Measurements from ENCODE around the gene OR13C3. TPM values are rescaled to one million over a fixed set of nuclear protein-coding genes. Genes with fewer than 3 reads are reported as not detected.
"Not testable (repeated sequence)": the region's sequence is repeated elsewhere in the genome, so short reads cannot be mapped to it uniquely, and the experiment has no call there.

OR13C3 gene
- total RNA-seq = not detected

DNA sequence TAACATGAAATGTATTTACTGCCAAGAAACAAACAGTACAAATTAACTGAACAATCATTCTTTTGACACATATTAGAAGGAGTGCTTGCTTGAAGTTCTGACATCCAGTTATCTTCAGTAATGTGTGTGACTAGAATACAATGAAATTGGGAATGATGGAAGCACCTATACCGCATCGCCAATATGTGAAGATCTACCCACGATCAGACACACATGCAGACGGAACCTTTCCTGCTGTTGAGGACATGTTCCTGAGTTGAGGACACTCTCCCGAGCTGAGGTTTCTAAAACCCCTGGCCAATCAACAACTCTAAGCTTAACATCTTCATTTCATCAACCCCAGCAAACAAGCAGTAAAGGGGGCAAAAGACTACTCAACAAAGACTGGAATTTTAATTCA is at the start of gene OR13C3:
OR13C3 (minus strand) TSS at position 101 of the 400 bp plus-strand sequence. CDS start 133 bp downstream, outside the sequence.
- no peak for DNase-seq

DNA sequence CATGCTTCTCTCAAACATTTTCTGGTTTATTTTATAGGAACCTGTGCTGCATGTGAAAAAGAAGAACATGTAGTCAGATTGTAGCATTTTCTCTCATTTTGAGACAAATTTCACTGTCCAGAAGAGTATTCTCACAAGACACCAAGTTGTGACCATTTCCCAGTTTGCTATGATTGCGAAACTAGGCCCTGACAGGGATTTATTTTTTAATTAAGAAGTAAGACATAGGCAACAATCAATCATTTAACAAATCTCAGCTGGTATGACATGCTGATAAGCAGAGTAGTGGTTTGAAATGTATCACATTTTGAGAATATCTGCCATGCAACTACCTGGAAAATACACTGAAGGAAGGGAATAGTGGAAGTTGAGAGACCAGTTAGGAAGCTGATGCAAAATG is 43.9 kb upstream of the OR13C3 start:
- no peak for DNase-seq

DNA sequence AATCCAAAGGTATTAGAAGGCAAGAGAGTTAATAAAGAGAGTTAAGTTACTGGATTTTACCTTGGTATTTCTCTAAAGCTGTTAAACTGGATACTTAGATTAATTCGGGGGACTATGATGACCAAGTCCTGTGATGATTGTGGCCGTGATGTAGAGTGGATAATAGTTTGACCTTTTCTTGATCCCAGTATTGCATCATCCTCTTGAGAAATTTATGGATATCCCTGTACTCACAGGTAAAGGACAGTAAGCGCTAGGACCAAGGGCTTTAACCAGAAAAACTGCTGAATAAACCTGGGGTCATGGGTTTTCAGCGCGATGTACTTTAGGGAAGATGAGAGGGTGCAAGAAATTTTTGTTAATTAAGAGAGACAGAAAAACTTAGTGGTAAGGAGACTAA is 40.6 kb upstream of the OR13C3 start:
- no peak for DNase-seq

DNA sequence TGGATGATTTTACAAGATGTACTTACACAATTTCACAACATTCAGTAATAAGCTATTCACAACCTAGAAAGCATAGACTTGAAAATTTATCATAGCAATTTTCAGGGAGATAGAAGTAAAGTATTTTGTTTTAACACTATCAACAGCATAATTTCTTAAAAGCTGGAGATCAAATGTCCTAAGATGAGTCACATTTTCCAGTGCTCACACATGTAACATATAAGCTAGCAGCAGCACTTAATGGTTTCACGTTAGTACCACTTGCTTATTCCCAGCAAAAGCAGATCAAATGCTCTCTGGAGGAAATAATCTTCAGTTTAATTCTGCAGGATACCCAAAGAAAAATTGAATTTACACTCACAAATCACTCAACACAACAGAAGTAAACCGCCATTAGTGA is 38.8 kb upstream of the OR13C3 start:
- no peak for DNase-seq

DNA sequence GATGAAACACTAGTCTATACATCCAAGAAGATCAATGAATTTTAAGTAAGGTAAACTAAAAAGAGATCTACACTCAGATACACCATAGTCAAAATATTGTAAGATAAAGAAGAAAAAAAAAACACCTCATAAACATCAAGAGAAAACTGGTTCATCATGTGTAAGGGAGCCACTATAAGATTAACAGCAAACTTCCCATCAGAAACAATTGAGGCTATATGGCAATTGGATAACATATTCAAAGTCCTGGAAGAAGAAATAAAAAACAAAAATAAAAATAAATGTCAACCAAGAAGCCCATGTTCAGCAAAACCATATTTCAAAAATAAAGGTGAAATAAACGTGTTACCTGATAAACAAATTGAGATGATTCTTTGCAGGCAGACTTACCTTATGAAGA is 36.0 kb upstream of the OR13C3 start:
- DNase-seq = no peak

DNA sequence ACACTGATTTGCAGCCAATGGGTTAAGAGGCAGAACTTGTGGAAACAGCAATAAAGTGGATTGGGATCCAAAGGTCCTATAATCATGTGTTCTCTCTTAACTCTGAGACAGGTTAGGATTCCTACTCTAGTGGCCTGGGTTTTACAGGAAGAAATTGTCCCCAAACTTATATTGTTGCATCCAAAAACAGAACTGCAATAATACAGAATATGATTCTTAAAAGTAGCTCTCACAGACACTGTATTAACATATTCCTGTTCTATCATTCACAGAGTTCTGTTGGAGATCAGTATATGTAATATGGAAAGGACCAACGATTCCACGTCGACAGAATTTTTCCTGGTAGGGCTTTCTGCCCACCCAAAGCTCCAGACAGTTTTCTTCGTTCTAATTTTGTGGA is 32.2 kb upstream of the OR13C3 start, which contains the start of gene OR13C8:
OR13C8 (plus strand) TSS at position 301 of the 400 bp plus-strand sequence; CDS start at position 301, 0 bp downstream.
- DNase-seq = no peak

DNA sequence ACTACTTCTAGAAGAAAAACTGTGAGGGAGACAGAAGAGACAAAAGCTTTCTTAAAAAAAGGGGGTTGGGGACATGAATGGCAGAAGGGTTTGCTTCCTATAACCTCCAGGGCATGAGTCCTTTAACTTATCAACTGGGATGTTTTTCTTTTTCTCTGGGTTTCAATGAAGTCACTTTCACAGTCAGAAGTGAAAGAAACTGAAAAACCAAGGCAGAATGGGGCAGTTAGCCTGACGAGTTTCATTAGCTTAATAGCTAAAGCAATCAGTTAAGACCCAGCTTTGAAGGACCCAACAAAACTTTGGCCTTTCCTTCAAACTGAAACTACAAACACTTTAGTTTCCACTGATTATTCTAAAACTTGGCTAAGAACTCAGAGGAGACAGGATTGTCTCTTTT is 27.7 kb upstream of the OR13C3 start:
- no peak for DNase-seq

DNA sequence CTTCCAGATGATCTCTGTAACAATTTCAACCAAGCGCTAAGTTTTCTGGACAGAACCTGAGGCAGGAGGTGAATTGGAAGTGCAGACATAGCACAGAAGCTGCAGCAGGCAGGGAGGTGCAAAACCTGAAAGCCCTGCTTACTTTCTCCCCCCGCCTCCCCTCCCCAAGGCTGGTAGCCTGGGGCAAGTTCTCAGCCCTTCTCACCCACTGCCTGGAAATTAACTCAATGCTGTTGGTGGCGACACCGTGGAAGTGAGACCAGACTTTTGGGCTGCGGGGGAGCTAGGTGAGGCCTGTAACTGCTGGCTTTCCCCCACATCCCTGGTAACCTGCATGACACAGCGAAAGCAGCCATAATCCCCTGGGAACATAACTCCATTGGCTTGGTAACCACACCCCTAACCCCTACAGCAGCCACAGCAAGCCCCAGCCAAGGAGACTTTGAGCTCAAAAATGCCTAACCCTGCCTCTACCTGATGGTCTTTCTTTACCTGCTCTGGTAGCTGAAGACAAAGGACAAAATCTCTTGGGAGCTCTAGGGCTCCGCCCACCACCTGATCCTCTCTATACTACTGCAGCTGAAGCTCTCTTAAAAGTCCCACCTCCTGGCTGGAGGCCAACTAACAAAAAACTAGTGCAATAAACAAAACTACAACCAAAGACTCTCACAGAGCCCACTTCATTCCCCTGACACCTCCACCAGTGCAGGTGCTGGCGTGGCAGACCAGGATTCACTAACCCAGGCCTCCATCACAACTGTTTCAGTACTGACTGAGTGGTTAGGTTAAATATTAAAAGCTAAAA is 20.4 kb upstream of the OR13C3 start:
- DNase-seq = no peak

DNA sequence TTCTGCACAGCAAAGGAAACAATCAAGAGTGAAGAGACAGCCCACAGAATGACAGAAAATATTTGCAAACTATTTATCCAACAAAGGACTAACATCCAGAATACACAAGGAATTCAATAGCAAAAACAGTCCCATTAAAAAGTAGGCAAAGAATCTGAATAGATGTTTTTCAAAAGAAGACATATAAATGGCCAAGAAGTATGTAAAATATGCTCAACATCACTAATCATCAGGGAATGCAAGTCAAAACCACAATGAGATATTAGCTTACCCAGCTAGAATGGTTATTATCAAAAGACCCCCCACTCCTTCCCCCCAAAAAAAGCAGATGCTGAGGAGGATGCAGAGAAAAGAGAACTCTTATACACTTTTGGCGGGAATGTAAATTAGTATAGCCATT is 18.9 kb upstream of the OR13C3 start:
- no peak for DNase-seq

DNA sequence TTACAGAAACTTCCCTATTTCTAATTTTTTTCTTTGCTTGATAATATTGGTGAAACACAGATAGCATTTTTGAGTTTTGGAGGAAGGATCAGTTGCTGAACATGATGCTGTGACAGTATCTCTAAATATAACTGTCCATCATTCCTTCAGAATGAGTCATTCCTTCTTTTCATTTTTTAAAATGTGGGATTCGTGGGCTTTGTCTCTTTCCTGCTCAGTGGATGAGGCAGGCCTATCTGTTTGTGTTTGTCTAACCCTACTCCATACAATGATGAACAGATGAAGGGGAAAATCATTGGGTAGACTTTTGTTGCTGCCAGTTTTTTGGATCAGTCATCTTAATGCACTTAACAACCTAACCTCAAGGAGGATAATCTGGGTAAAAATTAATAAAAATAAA is 16.6 kb upstream of the OR13C3 start:
- DNase-seq = no peak

DNA sequence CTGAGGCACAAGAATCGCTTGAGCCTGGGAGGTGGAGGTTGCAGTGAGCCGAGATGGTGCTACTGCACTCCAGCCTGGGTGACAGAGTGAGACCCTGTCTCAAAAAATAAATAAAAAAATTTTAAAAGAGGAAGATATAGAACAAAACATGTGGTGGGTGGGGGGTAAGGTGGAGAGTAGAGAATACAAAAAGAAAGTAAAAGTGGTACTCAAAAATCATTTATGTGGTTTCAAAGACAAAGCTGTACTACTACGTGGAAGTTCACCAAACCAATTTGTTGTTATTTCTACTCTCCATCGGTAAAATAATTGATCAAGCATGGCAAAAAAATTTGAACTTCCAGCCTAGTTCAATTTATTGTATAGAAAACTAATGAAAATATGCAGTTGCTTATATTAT is 8.0 kb upstream of the OR13C3 start:
- no peak for DNase-seq

DNA sequence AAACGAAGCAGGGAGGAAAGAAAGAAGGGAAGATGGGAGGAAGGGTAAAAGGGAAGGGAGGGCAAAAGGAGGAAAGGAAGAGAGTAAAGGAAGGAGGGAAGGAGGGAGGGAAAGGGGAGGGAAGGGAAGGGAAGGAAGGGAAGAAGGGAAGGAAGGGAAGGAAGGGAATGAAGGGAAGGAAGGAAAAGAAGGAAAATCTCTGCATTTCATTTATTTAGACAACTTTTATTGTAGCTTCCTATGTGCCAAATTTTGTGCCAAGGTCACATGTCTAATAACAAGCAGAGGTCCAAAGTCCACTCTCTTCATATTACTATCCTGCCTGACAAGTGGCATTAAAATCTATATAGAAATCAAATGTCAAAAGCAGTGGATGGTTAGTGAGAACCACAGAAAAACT is 2.6 kb upstream of the OR13C3 start:
- DNase-seq = no peak

DNA sequence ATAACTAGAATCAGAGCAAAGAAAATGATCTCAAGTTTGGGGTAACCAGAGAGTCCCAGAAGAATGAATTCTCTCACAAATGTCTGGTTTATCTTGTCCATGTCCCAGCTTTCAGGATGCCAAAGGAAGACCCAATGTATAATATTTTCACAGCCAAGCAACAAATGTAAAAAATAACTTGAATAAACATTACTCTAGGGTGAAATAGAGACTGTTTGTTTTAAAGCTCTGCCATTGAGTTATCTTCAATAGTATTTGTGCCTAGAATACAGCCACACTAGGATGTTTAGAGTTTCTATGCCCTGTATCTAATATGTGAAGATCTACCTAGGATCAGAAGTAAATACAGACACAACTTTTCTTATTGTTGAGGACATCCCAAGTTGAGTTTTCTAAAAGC is 9.5 kb downstream of the OR13C3 start, which contains the start of gene OR13C4:
OR13C4 (minus strand) TSS at position 101 of the 400 bp plus-strand sequence; CDS start at position 101, 0 bp downstream.
- no peak for DNase-seq

DNA sequence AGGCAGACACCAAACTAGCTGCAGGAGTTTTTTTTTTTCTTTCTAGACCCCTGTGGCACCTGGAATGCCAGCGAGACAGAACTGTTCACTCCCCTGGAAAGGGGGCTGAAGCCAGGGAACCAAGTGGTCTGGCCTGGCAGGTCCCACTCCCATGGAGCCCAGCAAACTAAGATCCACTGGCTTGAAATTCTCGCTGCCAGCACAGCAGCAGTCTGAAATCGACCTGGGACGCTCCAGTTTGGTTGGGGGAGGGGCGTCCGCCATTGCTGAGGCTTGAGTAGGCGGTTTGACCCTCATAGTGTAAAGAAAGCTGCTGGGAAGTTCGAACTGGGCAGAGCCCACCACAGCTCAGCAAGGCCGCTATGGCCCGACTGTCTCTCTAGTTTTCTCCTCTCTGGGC is 16.4 kb downstream of the OR13C3 start:
- not testable (repeated sequence) for DNase-seq

DNA sequence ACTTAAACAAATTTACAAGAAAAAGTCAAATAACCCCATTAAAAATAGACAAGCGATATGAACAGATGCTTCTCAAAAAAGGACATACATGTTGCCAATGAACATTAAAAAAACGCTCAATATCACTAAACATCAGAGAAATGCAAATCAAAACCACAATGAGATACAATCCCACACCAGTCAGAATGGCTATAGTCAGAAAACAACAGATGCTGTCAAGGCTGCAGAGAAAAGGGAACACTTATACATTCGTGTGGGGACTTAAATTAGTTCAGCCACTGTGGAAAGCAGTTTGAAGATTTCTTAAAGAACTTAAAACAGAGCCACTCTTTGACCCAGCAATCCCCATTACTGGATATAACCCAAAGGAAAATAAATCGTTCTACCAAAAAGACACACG is 21.8 kb downstream of the OR13C3 start:
- no peak for DNase-seq

DNA sequence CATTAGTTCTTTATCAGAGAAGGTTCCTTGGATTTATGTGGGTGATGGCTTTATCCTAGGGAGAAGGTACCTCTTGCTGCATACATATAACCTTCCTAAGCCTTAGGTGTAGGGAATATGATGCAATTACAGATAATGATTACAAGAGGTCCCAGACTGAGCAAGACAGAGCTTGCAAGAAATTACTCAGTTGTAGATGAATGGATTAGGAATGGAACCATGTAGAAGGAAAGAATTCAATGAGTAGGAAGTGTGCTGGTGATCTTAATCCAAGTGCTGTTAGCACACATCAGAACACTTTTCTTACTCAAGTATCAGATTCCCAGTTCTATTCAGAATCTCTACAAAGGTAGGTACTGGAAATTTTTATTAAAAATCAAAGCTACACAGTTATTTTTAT is 30.1 kb downstream of the OR13C3 start:
- DNase-seq = no peak

DNA sequence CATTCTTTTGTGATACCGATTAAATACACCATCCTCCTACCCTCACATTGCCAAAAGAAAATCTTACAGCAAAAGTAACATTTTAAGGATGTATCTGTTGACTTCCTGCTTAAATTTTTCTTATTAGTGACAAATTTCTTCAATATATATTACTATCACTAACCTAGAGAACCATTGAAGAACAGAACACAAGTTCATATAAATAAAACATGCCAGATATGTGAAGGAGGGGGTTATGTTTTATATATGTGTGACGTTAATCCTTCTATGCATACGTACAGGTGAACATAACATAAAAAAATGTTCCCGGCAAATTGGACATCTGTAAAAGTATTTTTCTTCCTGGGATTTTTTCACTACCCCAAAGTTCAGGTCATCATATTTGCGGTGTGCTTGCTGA is 32.7 kb downstream of the OR13C3 start, which contains the start of gene OR13F1:
OR13F1 (plus strand) TSS at position 301 of the 400 bp plus-strand sequence; CDS start at position 301, 0 bp downstream.
- DNase-seq = no peak

DNA sequence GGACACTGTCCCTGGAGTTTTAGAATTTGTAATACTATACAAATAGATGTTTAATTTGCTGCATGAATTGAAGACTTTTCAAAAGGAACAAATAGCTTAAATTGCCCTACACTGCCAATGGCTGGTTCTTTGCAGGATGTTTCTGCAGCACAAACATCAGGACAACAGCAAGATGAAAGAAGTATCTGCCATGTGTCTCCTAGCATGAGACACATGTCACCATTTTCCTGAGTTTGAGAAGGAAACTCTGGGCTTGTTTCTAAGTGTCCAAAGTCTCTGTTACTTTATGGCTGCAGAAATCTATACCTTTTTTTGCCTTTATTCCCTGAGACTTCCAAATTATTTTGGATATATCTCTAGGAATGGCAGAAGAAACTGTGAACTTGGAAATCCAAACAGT is 33.2 kb downstream of the OR13C3 start:
- no peak for DNase-seq

DNA sequence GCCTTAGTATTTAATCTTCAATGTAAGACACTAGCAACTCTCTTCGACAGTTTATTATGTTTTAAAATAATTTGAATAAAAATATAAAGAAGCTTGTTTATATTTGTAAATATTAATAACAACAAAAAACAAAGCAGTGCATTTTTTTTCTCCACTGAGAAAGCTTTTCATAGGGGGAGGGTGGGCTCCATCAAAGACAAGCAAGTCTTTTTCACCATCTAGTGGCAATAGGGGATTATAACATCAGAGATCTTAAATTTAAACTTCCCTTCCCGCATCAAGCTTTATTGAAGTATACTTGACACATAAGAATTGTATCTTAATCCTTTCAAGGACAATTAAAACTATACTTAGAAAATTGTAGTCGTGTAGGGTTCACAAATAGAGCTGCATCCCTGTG is 41.8 kb downstream of the OR13C3 start:
- DNase-seq = peak; percentile 3

Other genes with a start within 250 kb of the OR13C3 start
- gene OR13F1, start 32.6 kb downstream of the OR13C3 start, total RNA-seq = not detected
- not detected for gene OR13C4, start 9.6 kb downstream of the OR13C3 start, total RNA-seq
- not detected for gene OR13C8, start 32.3 kb upstream of the OR13C3 start, total RNA-seq
- gene OR13C5, start 62.6 kb upstream of the OR13C3 start, total RNA-seq = not detected
- gene OR13C2, start 68.8 kb upstream of the OR13C3 start, total RNA-seq = not detected
- gene OR13C9, start 81.3 kb upstream of the OR13C3 start, total RNA-seq = not detected
- not detected for gene OR13D1, start 157.7 kb upstream of the OR13C3 start, total RNA-seq
- 41.6 TPM for gene NIPSNAP3A, start 210.8 kb upstream of the OR13C3 start, total RNA-seq
- gene NIPSNAP3B, start 227.3 kb upstream of the OR13C3 start, total RNA-seq = 7.2 TPM